Measurements from ENCODE around the gene GLIPR1.

DNA sequence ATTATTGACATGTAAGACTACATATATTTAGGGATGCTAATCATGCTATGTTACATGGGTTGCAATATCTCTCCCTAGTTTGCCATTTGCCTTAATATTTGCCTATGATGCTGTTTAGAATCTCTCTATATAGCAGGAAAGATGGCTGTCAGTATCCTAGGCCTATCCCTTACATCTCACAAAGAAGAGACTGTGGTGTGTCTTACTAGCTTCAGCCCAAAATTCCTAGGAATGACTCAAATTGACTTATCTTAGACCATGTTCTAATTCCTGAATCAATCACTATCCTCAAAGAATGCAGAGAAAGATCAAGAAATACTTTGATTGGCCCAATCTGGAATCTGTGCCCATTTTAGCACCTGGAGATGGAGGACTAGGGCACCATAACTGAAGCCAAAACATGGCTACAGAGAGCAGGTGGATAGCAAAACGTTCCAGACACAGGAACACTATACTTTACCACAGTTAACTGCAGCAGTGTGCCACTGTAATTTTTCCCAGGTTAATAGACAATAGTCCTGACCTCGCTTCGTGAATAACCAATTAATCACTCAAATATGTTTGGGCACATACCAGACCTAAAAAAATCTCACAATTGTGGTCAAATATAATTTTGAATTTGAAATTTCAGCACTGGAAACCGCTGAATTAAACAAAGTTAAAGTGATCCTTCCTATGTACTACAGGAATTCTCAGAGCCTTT lies 32.7 kb upstream of the GLIPR1 start:
- TF ChIP-seq POLR2A (IDR thresholded peaks at IDR 0.05; ENCODE audit: extremely low read depth, insufficient read length), result no peak
- no peak for TF ChIP-seq CTCF (IDR thresholded peaks at IDR 0.05; ENCODE audit: low read depth, low read length)
- TF ChIP-seq MYC (IDR thresholded peaks at IDR 0.05; ENCODE audit: low read depth, low read length), result no peak
